ENCODE measurements around the gene HGFAC.

Gene HGFAC

GRCh38 chr4:3427134-3427476 lies 14.7 kb upstream of the HGFAC start:
- no peak for DNase-seq

GRCh38 chr4:3427706-3428446 lies 13.9 kb upstream of the HGFAC start:
- no peak for DNase-seq

- no peak for DNase-seq
Measured at GRCh38 chr4:3429651-3430050, 12.1 kb upstream of the HGFAC start.

- no peak for DNase-seq
Measured at GRCh38 chr4:3430524-3430923, 11.2 kb upstream of the HGFAC start.

- no peak for DNase-seq
Measured at GRCh38 chr4:3431446-3431993, 10.2 kb upstream of the HGFAC start.

GRCh38 chr4:3432381-3432790 lies 9.4 kb upstream of the HGFAC start:
- DNase-seq = no peak

GRCh38 chr4:3433138-3433869 lies 8.5 kb upstream of the HGFAC start:
- no peak for DNase-seq

- DNase-seq = no peak
Measured at GRCh38 chr4:3434881-3435685, 6.7 kb upstream of the HGFAC start.

- no peak for DNase-seq
Measured at GRCh38 chr4:3435686-3435956, 6.1 kb upstream of the HGFAC start.

- no peak for DNase-seq
Measured at GRCh38 chr4:3436048-3436797, 5.5 kb upstream of the HGFAC start.

GRCh38 chr4:3436798-3437581 lies 4.8 kb upstream of the HGFAC start:
- DNase-seq = no peak

GRCh38 chr4:3437582-3437936 lies 4.2 kb upstream of the HGFAC start:
- no peak for DNase-seq

- no peak for DNase-seq
Measured at GRCh38 chr4:3437998-3438846, 3.5 kb upstream of the HGFAC start.

- DNase-seq = no peak
Measured at GRCh38 chr4:3438847-3439180, 3.0 kb upstream of the HGFAC start.

- no peak for DNase-seq
Measured at GRCh38 chr4:3439391-3439790, 2.4 kb upstream of the HGFAC start.

GRCh38 chr4:3440011-3440410 lies 1.8 kb upstream of the HGFAC start:
- no peak for DNase-seq

- DNase-seq = no peak
Measured at GRCh38 chr4:3440979-3441500, 728 bp upstream of the HGFAC start.

- no peak for DNase-seq
Measured at GRCh38 chr4:3442460-3442958, 741 bp downstream of the HGFAC start.

- DNase-seq = peak; percentile 67
Measured at GRCh38 chr4:3442959-3443749, 1.4 kb downstream of the HGFAC start.

- no peak for DNase-seq
Measured at GRCh38 chr4:3443750-3444309, 2.1 kb downstream of the HGFAC start.

Measured in eye (tissue), 1 donor.